ENCODE measurements around the gene ADIRF.
"Not testable (repeated sequence)": the region's sequence is repeated elsewhere in the genome, so short reads cannot be mapped to it uniquely, and the experiment has no call there.

ADIRF gene

DNA sequence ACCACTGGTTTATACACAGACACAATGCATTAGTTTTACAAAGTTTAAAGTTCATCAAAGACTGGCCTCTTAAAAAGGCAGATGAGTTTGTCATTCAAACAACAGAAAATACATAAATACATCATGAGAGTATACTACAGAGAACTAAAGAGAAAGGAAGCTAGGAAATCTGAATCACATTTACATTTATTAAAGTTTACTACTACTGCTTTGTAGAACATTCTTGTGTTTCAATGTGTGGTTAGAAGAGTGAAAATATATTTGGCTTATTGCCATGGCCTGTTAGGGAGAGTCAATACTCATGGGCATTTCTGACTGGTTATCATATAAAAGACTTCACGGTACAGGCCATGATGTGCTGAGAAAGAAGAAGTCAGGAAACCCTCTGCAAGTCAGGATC, 38.8 kb downstream of the ADIRF start:
- DNase-seq; in situ Hi-C loops (cut with HindIII; ENCODE audit: low pct_ligation_motif_present, low pct_unique_long_range_greater_than_20kb, low sequenced_read_pairs): not testable (repeated sequence)

DNA sequence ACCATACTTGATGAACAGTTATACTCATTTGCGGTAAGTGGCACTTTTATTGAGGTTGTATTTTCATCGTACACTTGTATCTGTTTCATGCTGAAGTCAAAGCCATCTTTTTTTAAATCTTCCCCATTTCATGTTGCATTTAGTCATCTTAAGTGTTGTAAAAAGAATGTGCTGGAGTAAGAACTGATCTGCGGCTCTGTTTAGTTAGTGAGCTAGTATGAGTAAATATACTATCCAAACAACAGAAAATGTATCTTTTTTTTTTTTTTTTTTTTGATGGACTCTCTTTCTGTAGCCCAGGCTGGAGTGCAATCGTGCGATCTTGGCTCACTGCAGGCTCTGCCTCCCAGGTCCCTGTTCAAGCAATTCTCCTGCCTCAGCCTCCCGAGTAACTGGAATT, 39.4 kb downstream of the ADIRF start:
- in situ Hi-C loops (cut with HindIII; ENCODE audit: low pct_ligation_motif_present, low pct_unique_long_range_greater_than_20kb, low sequenced_read_pairs); DNase-seq: not testable (repeated sequence)

DNA sequence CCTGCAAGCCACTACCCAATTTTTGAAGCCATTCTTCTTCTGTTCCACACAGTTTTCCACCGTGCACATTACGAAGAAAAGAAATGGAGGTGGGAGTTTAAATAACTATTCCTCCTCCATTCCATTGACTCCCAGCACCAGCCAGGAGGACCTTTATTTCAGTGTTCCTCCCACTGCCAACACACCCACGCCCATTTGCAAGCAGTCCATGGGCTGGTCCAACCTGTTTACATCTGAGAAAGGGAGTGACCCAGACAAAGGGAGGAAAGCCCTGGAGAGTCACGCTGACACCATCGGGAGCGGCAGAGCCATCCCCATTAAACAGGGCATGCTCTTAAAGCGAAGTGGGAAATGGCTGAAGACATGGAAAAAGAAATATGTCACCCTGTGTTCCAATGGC, 40.0 kb downstream of the ADIRF start:
- DNase-seq; in situ Hi-C loops (cut with HindIII; ENCODE audit: low pct_ligation_motif_present, low pct_unique_long_range_greater_than_20kb, low sequenced_read_pairs): not testable (repeated sequence)

DNA sequence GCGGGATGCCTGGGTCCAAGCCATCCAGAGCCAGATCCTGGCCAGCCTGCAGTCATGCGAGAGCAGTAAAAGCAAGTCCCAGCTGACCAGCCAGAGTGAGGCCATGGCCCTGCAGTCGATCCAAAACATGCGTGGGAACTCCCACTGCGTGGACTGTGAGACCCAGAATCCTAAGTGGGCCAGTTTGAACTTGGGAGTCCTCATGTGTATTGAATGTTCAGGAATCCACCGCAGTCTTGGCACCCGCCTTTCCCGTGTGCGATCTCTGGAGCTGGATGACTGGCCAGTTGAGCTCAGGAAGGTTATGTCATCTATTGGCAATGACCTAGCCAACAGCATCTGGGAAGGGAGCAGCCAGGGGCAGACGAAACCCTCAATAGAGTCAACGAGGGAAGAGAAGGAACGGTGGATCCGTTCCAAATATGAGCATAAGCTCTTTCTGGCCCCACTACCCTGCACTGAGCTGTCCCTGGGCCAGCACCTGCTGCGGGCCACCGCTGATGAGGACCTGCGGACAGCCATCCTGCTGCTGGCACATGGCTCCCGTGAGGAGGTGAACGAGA, 40.9 kb downstream of the ADIRF start:
- DNase-seq; in situ Hi-C loops (cut with HindIII; ENCODE audit: low pct_ligation_motif_present, low pct_unique_long_range_greater_than_20kb, low sequenced_read_pairs): not testable (repeated sequence)

DNA sequence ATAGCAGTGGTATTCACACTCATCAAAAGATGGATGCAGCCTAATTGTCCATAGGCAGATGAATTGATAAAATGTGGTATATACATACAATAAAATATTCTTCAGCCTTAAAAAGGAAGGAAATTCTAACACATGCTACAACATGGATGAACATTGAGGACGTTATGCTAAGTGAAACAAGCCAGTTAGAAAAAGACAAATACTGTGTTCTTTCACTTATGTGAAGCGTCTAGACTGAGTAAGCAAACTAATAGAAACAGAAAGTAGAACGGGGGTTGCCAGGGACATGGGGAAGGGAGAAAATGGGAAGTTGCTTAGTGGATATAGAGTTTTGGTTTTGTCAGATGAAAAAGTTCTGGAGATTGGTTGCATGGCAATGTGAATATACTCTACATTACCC, 45.2 kb downstream of the ADIRF start:
- in situ Hi-C loops (cut with HindIII; ENCODE audit: low pct_ligation_motif_present, low pct_unique_long_range_greater_than_20kb, low sequenced_read_pairs); DNase-seq: not testable (repeated sequence)

DNA sequence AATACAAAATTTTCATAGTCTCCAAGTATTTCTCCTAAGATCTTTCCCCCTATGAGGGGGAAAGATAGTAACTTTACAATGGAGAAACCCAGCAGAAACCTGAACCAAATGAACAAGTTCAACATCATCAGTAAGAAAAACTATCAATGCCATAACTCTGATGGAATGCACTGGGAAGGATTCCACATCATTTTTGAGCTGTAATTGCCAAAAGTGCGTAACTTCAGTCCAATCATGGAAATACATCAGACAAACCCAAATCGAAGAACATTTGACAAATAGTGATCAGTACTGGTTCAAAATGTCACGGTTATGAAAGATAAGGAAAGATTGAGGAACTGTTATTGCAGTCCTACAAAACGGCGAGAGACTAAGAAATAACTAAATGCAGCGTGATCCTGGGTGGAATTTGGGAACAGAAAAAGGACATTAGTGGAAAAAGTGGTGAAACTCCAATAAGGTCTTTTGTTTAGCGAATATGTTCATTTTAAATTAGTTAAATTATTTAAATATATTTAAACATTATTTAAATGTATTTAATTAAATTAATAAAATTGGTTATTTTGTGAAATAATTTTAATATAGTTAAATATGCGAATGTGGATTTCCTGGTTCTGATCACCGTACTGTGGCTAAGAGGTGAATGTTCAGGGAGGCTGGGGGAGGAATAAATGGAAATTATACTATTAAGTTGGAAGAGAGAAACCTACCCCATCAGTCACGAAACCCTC, 46.9 kb downstream of the ADIRF start:
- not testable (repeated sequence) for DNase-seq

DNA sequence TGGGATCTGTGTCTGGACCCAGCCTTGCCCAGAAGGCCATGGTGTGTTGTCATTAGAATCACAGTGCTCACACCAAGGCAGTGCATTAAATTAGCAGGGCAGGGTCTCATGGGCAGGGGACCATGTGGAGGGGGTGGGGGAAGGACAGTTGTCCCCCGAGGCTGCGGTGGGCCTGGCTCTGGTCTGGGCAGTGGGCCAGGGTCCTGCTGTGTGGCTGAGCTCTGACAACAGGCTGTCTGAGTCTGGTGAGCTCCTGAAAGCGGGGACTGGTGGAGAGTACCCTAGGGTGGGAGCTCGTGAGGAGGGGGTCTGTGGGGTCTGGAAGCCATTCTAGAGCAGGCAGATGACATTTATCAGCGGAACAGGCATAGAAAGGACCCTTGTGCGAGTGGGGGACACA, 49.8 kb downstream of the ADIRF start:
- DNase-seq; in situ Hi-C loops (cut with HindIII; ENCODE audit: low pct_ligation_motif_present, low pct_unique_long_range_greater_than_20kb, low sequenced_read_pairs): not testable (repeated sequence)

More for the DNA sequence above, 46.9 kb downstream of the ADIRF start:
- in situ Hi-C loops (cut with HindIII; ENCODE audit: low pct_ligation_motif_present, low pct_unique_long_range_greater_than_20kb, low sequenced_read_pairs): not testable (repeated sequence)

DNA sequence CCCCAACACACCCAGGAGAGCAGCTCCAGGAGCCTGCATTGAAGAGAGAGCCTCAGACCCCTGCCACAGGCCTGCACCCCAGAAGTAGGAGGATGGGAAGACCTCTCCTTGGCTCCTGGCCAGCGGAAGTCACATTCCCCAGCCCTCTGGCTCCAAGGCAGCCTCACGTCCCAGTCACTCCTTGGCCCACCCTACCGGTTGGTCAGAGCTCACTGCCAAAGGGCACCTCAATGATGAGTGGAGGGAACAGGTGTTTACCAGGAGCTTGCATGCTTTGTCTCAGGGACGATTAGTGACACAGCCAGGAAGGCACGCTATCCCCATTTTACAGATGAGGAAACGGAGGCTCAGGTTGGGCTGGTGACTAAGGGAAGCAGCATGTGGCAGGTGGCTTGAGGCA, 50.8 kb downstream of the ADIRF start:
- DNase-seq; in situ Hi-C loops (cut with HindIII; ENCODE audit: low pct_ligation_motif_present, low pct_unique_long_range_greater_than_20kb, low sequenced_read_pairs): not testable (repeated sequence)

DNA sequence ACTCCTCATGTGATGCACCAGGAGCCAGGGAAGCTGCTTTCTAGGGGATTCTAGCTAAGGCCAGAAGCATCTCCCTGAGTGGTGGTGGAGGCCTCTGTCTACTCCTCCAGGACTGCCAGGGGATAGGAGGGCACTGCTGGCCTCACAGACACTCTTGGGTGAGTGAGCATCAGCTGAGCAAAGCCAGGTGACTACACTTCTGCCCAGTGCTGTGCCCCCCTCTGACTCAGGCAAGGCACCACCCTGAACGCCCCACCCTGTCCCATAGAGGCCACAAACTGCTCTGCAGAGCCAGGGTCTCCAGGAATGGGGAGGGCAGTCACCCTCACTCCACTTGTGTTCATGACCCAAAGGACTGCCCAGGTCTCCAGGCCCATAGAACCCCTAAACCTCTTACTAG, 51.2 kb downstream of the ADIRF start:
- in situ Hi-C loops (cut with HindIII; ENCODE audit: low pct_ligation_motif_present, low pct_unique_long_range_greater_than_20kb, low sequenced_read_pairs); DNase-seq: not testable (repeated sequence)

DNA sequence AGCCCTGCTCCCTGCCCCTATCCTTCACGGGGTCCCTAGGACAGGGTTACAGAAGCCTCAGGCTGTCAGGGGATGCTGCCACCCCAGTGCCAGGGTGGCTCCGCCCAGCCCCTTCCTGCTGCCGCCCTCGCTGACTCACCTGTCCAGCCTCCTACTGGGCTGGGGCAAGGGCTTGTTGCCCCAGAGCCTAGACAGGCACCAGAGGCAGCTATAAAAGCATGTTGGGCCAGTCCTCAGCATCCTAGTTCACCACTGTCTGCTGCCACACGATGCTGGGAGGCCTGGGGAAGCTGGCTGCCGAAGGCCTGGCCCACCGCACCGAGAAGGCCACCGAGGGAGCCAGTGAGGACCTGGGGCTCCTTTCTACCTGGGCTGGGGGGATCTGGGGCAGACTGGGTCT, 51.8 kb downstream of the ADIRF start, which contains the start of gene FAM25A:
FAM25A (plus strand) TSS at position 239 of the 400 bp plus-strand sequence; CDS start at position 270, 31 bp downstream.
- DNase-seq; in situ Hi-C loops (cut with HindIII; ENCODE audit: low pct_ligation_motif_present, low pct_unique_long_range_greater_than_20kb, low sequenced_read_pairs): not testable (repeated sequence)

All from ACHN (cell line).